ENCODE results near the gene OSBPL8.

DNA sequence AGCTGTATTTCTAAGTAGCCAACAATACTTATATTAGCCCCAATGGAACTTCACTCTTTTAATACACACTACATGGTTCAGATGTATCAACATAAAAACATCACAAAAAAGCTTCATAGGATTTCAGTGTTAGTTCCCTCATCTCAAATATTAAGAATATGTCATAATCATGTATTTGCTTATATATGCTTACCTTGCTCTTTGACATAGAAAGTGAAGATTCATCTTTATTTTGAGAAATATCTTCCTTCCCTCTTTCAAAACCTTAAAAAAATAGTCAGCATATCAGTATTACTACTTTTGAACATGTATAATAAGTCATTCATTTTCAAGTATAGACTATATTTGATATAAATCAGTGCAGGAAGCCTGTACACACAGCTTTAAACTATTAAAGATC, 149.2 kb downstream of the OSBPL8 start:
- TF ChIP-seq, protein P1, sequence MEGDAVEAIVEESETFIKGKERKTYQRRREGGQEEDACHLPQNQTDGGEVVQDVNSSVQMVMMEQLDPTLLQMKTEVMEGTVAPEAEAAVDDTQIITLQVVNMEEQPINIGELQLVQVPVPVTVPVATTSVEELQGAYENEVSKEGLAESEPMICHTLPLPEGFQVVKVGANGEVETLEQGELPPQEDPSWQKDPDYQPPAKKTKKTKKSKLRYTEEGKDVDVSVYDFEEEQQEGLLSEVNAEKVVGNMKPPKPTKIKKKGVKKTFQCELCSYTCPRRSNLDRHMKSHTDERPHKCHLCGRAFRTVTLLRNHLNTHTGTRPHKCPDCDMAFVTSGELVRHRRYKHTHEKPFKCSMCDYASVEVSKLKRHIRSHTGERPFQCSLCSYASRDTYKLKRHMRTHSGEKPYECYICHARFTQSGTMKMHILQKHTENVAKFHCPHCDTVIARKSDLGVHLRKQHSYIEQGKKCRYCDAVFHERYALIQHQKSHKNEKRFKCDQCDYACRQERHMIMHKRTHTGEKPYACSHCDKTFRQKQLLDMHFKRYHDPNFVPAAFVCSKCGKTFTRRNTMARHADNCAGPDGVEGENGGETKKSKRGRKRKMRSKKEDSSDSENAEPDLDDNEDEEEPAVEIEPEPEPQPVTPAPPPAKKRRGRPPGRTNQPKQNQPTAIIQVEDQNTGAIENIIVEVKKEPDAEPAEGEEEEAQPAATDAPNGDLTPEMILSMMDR (IDR thresholded peaks at IDR 0.05): no peak
- TF ChIP-seq POLR2AphosphoS5 (IDR thresholded peaks at IDR 0.05) (no peak), POLR2A (IDR thresholded peaks at IDR 0.05) (no peak)

Data from breast epithelium (tissue), 3 donors.